GM19455 (cell line): Measurements from ENCODE around the gene HMX1.

Source experiments
- ATAC-seq: cut with Tn5 transposase; IDR thresholded peaks from one replicate; pipeline ENCODE4 v1.9.1; 2021; ENCODE audit not compliant: unreplicated experiment

The HMX1 gene

GRCh38 chr4:8869002-8869897, 2.4 kb downstream of the HMX1 start:
- no peak for ATAC-seq

- no peak for ATAC-seq
Observed at GRCh38 chr4:8868321-8869001, 3.2 kb downstream of the HMX1 start.

- ATAC-seq, result no peak
Observed at GRCh38 chr4:8867624-8868320, 3.9 kb downstream of the HMX1 start.

- ATAC-seq, result no peak
Observed at GRCh38 chr4:8866828-8867623, 4.6 kb downstream of the HMX1 start.

GRCh38 chr4:8866421-8866820, 5.2 kb downstream of the HMX1 start:
- ATAC-seq, result no peak

- ATAC-seq, result no peak
Observed at GRCh38 chr4:8865681-8866310, 5.8 kb downstream of the HMX1 start.

GRCh38 chr4:8864912-8865680, 6.5 kb downstream of the HMX1 start:
- no peak for ATAC-seq

- ATAC-seq, result no peak
Observed at GRCh38 chr4:8863686-8864682, 7.7 kb downstream of the HMX1 start.

GRCh38 chr4:8862800-8863685, 8.6 kb downstream of the HMX1 start:
- ATAC-seq, result no peak

- ATAC-seq, result no peak
Observed at GRCh38 chr4:8862334-8862733, 9.3 kb downstream of the HMX1 start.

GRCh38 chr4:8861576-8862295, 9.9 kb downstream of the HMX1 start:
- no peak for ATAC-seq

GRCh38 chr4:8860892-8861575, 10.6 kb downstream of the HMX1 start:
- ATAC-seq, result no peak

GRCh38 chr4:8860096-8860891, 11.3 kb downstream of the HMX1 start:
- ATAC-seq, result no peak

- no peak for ATAC-seq
Observed at GRCh38 chr4:8859550-8860095, 12.0 kb downstream of the HMX1 start.

GRCh38 chr4:8858701-8859210, 12.9 kb downstream of the HMX1 start:
- no peak for ATAC-seq
